K562 (cell line): ENCODE measurements around the gene P4HB. TPM values are rescaled to one million over a fixed set of nuclear protein-coding genes. Genes with fewer than 3 reads are reported as not detected.

Experiments
- CREB1 ChIP-seq, 2 experiments: sonication (generic) in 1 of 2; formaldehyde crosslinking in 1 of 2; IDR thresholded peaks; 2 replicates each; pipeline versions ENCODE4 v1.6.1 to v1.8.0; 2012 to 2022; ENCODE audit warnings: inconsistent platforms in 1 of 2, mild to moderate bottlenecking in 1 of 2, missing genetic modification reagents in 1 of 2, moderate library complexity in 1 of 2
- DDX20 ChIP-seq: fragments of 450-650 bp; IDR thresholded peaks from 2 replicates; pipeline ENCODE4 v1.6.1; 2016; ENCODE audit warnings: missing genetic modification characterization, low read depth, mild to moderate bottlenecking, missing compliant biosample characterization, moderate library complexity
- FIP1L1 ChIP-seq: fragments of 200-400 bp; formaldehyde crosslinking; IDR thresholded peaks from 2 replicates; pipeline ENCODE4 v1.6.1; 2018; ENCODE audit warnings: mild to moderate bottlenecking, low read depth, low read length; ENCODE audit not compliant: poor library complexity, severe bottlenecking
- FOSL1 ChIP-seq: fragments of 200-800 bp; sonication (Bioruptor generic); conservative IDR thresholded peaks from 2 replicates; pipeline ENCODE4 v1.6.1; 2016; ENCODE audit warnings: missing genetic modification characterization, missing compliant biosample characterization
- HOXB6 ChIP-seq: fragments of 250-450 bp; sonication (Bioruptor Pico); IDR thresholded peaks from 2 replicates; pipeline ENCODE4 v1.5.1; 2022; ENCODE audit warnings: mild to moderate bottlenecking, borderline replicate concordance
- KAT8 ChIP-seq: fragments of 450-650 bp; IDR thresholded peaks from 2 replicates; pipeline ENCODE4 v1.6.1; 2016; ENCODE audit warnings: low read depth, mild to moderate bottlenecking
- NR4A1 ChIP-seq, 2 experiments: fragments of 250-450 bp in 1 of 2; fragments of 450-650 bp in 1 of 2; sonication (Bioruptor Pico) in 1 of 2; IDR thresholded peaks; 2 replicates each; pipeline versions ENCODE4 v1.4.0 to v1.6.1; 2016 to 2020; ENCODE audit warnings: mild to moderate bottlenecking in 2 of 2, missing compliant biosample characterization in 1 of 2, missing genetic modification characterization in 1 of 2, moderate library complexity in 1 of 2
- POLR2B ChIP-seq: fragments of 450-650 bp; IDR thresholded peaks from 2 replicates; pipeline ENCODE4 v1.6.1; 2018; ENCODE audit warnings: low read depth; ENCODE audit not compliant: partially characterized antibody
- SRSF9 ChIP-seq: fragments of 200-400 bp; formaldehyde crosslinking; IDR thresholded peaks from 2 replicates; pipeline ENCODE4 v1.6.1; 2017; ENCODE audit warnings: low read depth, low read length, borderline replicate concordance
- SUPT5H ChIP-seq: fragments of 450-650 bp; IDR thresholded peaks from 2 replicates; pipeline ENCODE4 v1.6.1; 2016
- TAF7 ChIP-seq: fragments of 450-650 bp; IDR thresholded peaks from 2 replicates; pipeline ENCODE4 v1.6.1; 2016; ENCODE audit warnings: missing genetic modification characterization, missing compliant biosample characterization
- TAL1 ChIP-seq: fragments of 450-650 bp; IDR thresholded peaks from 2 replicates; pipeline ENCODE4 v1.6.1; 2016; ENCODE audit warnings: mild to moderate bottlenecking
- ZNF224 ChIP-seq: sonication (generic); formaldehyde crosslinking; IDR thresholded peaks from 2 replicates; pipeline ENCODE4 v1.8.0; 2022; ENCODE audit warnings: mild to moderate bottlenecking, missing genetic modification reagents
- ZNF24 ChIP-seq: fragments of 450-650 bp; IDR thresholded peaks from 2 replicates; pipeline ENCODE4 v1.6.1; 2016
- ZNF444 ChIP-seq: fragments of 250-450 bp; sonication (Bioruptor Pico); IDR thresholded peaks from 2 replicates; pipeline ENCODE4 v1.4.0; 2020; ENCODE audit warnings: mild to moderate bottlenecking, moderate library complexity
- ZNF586 ChIP-seq: fragments of 450-650 bp; formaldehyde crosslinking; conservative IDR thresholded peaks from 2 replicates; pipeline ENCODE4 v1.4.0; 2020; ENCODE audit warnings: mild to moderate bottlenecking, moderate library complexity
- polyA plus RNA-seq, 8 experiments: library from polyadenylated mRNA; depleted of rRNA in 4 of 8; stranded (reverse) in 5 of 8; unstranded in 3 of 8; fragments of >200 nt; fragmentation: Nextera tagmentation in 2 of 8; fragmentation: Illumina TruSeq in 1 of 8; extraction: Ambion mirVana in 2 of 8; extraction: Trizol in 1 of 8; gene quantifications; 2 replicates each; pipeline versions ENCODE4 v1.2.1 to v1.2.3, GENCODE V29; 2011 to 2014; ENCODE audit warnings: inconsistent platforms in 1 of 8, missing spikeins in 1 of 8
- total RNA-seq, 7 experiments: library from RNA; depleted of rRNA in 6 of 7; stranded (reverse); fragments of >200 nt in 6 of 7; fragmentation: Illumina TruSeq in 2 of 7; extraction: Trizol in 2 of 7; gene quantifications; 2 replicates each; pipeline versions ENCODE4 v1.2.1 to v1.2.3, GENCODE V29; 2011 to 2021; ENCODE audit warnings: low replicate concordance in 1 of 7
- TF ChIP-seq, protein P1 (sequence below): fragments of 450-650 bp; formaldehyde crosslinking; IDR thresholded peaks from 2 replicates; pipeline ENCODE4 v1.4.0; 2020; ENCODE audit warnings: mild to moderate bottlenecking, moderate library complexity
- TF ChIP-seq, protein P2 (sequence below): sonication (generic); formaldehyde crosslinking; IDR thresholded peaks from 2 replicates; pipeline ENCODE4 v1.4.0; 2020; ENCODE audit warnings: mild to moderate bottlenecking, missing genetic modification reagents
- TF ChIP-seq, protein P3 (sequence below): fragments of 450-650 bp; conservative IDR thresholded peaks from 2 replicates; pipeline ENCODE4 v1.6.1; 2016; ENCODE audit warnings: missing genetic modification characterization, low read depth, mild to moderate bottlenecking, missing compliant biosample characterization, moderate library complexity

P4HB gene
- total and polyA plus RNA-seq, 9 of the 15 experiments (the other 6 are each of a cell fraction or from before 2014, with no cell fraction given) = 4.4 to 645 (median 325) TPM

DNA sequence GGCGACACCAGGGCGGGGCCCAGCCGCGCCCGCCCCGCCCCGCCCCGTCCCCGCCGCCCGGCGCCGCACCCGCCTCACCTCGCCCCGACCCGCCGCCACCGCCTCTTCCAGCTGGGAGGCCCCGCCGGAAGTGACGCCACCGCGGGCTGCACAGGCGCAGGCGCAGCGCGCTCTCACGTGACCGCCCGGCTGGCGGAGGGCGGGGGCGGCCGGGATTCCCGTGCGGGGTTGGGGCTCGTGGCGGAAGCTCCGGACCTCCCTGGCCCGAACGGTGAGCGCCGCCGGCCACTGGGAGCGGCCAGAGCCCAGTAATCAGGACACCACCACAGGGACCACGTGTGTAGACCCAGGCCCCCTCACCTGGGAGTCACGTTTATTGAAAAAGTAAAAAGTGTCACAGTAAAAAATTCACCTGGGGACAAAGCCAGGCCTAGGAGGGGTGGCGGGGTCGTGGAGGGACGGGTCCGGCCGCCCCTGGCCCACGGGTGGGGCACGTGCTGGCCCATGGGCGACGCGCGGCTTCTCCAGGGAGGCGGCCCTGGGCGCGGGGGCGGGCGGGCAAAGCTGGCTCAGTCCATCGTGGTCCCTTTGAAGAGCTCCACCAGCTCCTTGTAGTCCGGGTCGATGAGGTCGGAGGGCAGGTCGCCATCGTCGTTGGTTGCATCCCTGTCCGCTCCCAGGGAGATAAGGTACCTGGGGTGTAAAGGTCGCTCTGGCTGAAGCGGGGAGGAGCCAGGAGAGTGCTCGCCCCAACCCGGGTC lies 27.0 kb downstream of the P4HB start, which contains the start of gene MCRIP1 (continued):
- TF ChIP-seq FIP1L1 = no peak
- peak; percentile 30; the same call in 1 of the 2 replicates for TF ChIP-seq FOSL1 (tag)
- no peak for TF ChIP-seq ZNF24
- peak; percentile 72 for TF ChIP-seq SUPT5H
- no peak for TF ChIP-seq ZNF444 (CRISPR knock-in tag)
- TF ChIP-seq, protein P1, sequence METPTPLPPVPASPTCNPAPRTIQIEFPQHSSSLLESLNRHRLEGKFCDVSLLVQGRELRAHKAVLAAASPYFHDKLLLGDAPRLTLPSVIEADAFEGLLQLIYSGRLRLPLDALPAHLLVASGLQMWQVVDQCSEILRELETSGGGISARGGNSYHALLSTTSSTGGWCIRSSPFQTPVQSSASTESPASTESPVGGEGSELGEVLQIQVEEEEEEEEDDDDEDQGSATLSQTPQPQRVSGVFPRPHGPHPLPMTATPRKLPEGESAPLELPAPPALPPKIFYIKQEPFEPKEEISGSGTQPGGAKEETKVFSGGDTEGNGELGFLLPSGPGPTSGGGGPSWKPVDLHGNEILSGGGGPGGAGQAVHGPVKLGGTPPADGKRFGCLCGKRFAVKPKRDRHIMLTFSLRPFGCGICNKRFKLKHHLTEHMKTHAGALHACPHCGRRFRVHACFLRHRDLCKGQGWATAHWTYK = no peak
- TF ChIP-seq POLR2B = peak; percentile 36
- TF ChIP-seq ZNF586 (CRISPR knock-in tag) = no peak
- TF ChIP-seq DDX20 (tag) = no peak
- TF ChIP-seq, protein P2, sequence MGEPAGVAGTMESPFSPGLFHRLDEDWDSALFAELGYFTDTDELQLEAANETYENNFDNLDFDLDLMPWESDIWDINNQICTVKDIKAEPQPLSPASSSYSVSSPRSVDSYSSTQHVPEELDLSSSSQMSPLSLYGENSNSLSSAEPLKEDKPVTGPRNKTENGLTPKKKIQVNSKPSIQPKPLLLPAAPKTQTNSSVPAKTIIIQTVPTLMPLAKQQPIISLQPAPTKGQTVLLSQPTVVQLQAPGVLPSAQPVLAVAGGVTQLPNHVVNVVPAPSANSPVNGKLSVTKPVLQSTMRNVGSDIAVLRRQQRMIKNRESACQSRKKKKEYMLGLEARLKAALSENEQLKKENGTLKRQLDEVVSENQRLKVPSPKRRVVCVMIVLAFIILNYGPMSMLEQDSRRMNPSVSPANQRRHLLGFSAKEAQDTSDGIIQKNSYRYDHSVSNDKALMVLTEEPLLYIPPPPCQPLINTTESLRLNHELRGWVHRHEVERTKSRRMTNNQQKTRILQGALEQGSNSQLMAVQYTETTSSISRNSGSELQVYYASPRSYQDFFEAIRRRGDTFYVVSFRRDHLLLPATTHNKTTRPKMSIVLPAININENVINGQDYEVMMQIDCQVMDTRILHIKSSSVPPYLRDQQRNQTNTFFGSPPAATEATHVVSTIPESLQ (CRISPR knock-in tag) = no peak
- TF ChIP-seq TAF7 (tag) = 0 out of 2 replicates have a peak, but pooled peaks have one; percentile 45
- TF ChIP-seq NR4A1 (CRISPR knock-in tag; IDR thresholded peaks at IDR 0.05) = no peak
- TF ChIP-seq NR4A1 (tag; IDR thresholded peaks at IDR 0.05) = 0 out of 2 replicates have a peak, but pooled peaks have one; percentile 67
- TF ChIP-seq TAL1 = no peak
- TF ChIP-seq, protein P3, sequence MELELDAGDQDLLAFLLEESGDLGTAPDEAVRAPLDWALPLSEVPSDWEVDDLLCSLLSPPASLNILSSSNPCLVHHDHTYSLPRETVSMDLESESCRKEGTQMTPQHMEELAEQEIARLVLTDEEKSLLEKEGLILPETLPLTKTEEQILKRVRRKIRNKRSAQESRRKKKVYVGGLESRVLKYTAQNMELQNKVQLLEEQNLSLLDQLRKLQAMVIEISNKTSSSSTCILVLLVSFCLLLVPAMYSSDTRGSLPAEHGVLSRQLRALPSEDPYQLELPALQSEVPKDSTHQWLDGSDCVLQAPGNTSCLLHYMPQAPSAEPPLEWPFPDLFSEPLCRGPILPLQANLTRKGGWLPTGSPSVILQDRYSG = peak; percentile 64; the same call in 1 of the 2 replicates
- TF ChIP-seq KAT8 = no peak
- no peak for TF ChIP-seq SRSF9
- TF ChIP-seq HOXB6 (CRISPR knock-in tag) = no peak
- 0 out of 2 replicates have a peak, but pooled peaks have one; percentile 37 for TF ChIP-seq ZNF224
- peak; percentile 71 for TF ChIP-seq CREB1 (IDR thresholded peaks at IDR 0.05)
- peak; percentile 89 for TF ChIP-seq CREB1 (CRISPR knock-in tag; IDR thresholded peaks at IDR 0.05)
